Right lung (tissue), 5 donors: ENCODE results near the gene SLC25A22. TPM values are rescaled to one million over a fixed set of nuclear protein-coding genes. Genes with fewer than 3 reads are reported as not detected.

ENCODE experiments used
- DNase-seq, 2 donors: peaks; one replicate each; pipeline ENCODE4 v3.0.0-alpha.2; 2013
- polyA plus RNA-seq, 5 donors: library from polyadenylated mRNA; unstranded; fragments of 120-200 nt; gene quantifications; one replicate each; pipeline versions ENCODE4 v1.2.1 to v1.2.3, GENCODE V29; 2013; ENCODE audit warnings: inconsistent platforms in 1 of 5, low replicate concordance in 1 of 5; ENCODE audit not compliant: insufficient read length in 5 of 5, insufficient read depth in 1 of 5

Gene SLC25A22
- polyA plus RNA-seq, 5 donors, result 9.4 to 25.4 (median 15.7) TPM

GRCh38 chr11:790721-791564 lies 7.1 kb downstream of the SLC25A22 start:
- DNase-seq, result no peak

GRCh38 chr11:789943-790342 lies 8.1 kb downstream of the SLC25A22 start, which contains the start of gene CEND1:
CEND1 (minus strand) TSS chr11:790090; CDS start chr11:788576, 1,514 bp downstream.
- no peak for DNase-seq

- no peak for DNase-seq
These were observed 8.8 kb downstream of the SLC25A22 start for GRCh38 chr11:788953-789940.

- DNase-seq, result no peak
These were observed 10.0 kb downstream of the SLC25A22 start for GRCh38 chr11:788009-788640.

DNA sequence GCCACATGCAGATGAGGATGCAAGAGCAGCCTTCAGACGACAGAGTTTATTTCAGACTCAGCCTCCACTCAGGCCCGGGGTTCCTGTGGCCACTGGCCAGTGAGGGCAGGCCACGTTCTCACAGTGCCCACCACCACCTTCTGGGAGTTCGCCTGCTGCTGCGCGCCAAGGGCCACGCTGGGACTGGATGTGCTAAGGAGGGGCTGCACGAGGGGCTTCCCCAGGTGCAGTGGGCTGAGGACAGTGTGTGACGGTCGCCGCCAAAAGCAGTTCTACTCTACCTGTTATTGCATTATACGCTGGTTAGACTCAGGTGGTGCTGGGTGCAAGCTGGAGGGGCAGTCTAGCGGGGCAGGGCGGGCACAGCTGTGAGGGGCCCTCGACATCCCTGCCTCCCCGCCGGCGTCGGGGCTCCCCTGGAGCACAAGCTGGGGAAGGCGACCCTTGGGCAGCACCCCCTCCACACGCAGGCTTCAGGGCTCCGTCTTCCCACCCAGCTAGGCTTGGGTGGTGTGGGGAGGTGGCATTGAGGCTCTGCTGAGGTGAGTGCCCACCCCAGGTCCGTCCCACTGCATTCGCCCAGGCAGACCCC lies 10.9 kb downstream of the SLC25A22 start:
- DNase-seq, result no peak

- DNase-seq, result no peak
These were observed 11.6 kb downstream of the SLC25A22 start for GRCh38 chr11:786235-787083.

DNA sequence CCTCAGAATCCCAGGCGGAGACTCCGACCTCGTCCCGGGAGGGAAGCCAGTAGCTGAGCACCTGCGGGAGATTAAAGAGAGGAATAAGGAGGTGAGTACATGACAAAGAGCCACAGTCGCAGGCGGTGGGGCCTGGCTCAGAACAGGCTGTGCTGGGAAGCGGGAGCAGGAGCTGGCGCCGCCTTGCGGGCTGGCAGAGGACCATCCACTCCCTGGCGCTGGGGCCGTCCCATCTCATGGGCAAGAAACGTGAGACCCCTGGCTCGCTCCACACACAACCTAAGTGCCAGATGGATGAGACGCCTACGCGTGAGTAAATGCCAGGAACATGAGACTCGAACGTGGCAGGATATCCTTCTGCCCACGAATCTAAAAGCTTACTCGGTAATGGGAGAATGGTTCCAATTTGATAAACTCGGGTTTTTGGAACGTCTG lies 14.5 kb downstream of the SLC25A22 start:
- peak; percentile 52 to 56 for DNase-seq

DNA sequence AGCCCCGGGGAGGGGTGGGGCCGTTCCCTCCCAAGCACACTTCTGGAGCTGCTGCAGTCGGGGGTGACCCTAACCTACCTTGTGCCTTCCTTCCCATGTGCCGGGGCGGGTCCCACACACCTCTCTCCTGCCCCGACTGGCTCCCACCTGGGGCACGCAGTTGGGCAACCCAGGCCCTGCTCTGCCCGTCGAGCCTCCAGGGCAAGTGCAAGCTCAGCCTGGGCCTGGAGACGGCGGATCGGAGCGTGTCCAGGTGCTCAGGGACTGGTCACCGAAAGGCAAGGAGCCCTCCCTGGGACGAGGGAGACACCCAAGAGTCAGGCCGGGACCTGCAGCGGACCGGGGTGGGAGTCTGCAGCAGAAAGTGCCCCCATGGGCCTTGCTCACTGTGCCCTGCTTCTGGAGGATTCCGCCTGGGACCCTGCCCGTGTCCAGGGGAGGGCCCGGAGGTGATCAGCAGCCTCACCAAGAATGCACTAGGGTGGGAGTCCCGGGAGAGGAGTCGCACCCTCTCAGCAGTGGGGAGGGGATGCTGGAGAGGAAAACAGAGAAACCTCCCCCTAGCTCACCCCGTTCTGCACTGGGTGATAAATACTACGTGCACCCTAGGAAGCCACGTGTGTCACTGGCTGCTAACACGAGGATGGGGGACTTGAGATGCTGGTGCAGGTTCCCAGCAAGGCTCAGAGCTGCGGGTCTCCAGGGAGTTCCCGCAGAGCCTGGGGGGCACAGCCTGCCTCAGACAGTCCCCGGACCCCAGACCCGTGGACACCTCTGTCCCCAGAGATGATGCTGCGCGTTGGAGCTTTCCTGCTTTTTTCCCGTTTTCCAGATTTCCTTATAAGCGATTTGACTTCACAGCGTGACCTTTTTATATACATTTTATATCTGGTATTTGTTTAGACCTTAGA lies 15.6 kb downstream of the SLC25A22 start:
- no peak for DNase-seq

GRCh38 chr11:779955-780532 lies 18.0 kb downstream of the SLC25A22 start:
- no peak for DNase-seq

DNA sequence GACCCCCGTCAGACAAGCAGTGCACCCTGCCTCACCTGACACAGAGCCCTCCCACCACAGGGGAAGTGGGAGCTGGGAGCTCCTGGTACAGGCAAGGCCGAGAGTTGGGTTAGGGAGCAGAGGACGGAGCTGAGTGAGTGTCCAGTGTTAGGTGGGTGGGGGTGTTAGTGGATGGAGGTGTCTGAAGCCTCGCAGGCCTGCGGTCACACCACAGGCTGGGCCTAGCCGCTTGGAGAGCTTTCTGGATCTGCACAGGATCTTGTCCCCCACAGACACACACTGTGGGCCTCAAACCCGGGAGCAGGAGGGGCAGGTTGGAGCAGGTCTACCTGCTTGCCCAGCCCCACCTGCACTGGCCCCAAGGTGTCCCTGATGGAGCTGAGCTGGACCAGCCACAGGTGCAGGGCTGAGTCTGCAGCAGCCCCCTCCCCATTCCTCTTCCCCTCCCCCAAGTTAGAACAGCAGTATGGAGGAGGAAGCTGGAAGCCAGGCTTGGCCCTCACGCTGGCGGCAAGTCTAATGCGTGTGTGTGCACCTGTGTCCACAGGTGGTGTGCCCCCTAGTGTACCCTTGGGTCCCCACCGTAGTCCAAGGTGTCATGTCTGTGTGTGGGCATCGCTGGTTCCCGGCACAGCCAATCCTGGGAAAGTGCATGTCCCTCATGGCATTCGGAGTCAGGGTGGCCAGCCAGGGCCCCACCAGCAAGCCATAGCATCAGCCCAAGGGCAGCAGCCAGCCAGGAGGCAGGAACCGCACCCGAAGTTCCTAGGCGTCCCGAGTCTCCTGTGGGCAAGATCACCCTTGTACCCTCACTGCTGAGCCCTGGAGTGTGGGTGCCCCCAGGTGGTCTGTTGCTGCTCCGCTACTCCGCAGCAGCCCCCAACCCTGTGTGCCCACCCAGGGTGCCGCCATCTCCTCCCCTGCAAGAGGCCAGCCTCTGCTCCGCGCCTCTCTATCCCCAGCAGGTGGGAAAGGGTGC lies 18.8 kb downstream of the SLC25A22 start:
- DNase-seq, result no peak

DNA sequence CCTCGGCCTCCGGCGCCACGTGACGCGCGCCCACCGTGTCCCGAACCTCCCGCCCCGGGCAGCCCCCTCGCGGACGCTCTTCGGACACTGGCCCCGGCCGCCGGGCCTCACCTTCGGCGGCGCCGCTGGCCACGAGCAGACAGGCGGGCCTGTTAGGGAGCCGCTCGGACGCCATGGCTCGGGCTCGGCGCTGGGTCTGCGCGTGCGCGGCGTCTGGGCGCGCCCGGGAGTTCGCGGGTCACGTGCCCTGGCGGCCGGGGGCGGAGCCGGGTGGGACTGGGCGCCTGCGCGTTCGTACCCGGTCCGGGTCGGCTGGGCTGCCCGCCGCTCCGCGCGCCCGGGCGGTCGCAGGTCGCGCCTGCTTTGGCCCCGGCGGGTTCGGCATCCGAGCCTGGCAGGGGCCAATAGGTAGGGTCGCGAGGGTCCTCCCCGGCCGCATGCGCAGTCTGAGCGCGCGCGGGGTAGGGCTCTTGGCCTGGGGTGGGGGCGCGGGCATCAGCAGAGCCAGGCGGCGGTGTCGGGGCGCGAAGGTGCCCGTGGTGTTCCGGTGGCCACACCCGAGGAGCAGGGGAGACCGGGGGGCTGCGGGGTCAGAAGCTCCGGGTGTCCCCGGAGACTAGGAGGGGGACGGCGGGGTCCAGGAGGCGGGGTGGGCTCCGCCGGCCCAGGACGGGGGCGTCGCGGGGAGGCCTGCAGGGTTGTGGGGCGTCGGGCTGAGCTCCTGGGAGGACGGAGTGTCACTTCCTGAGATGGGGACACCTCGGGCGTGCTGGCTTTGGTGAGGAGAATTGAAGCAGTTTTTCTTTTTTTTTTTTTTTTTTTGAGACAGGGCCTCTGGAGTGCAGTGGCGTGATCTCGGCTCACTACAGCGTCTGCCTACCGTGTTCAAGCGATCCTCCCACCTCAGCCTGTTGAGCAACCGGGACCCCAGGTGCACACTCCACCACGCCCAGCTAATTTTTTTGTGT lies 20.5 kb downstream of the SLC25A22 start, which contains the start of gene GATD1:
Gene GATD1, minus strand, starts transcription at position 200 of the 968 bp plus-strand sequence. Its CDS starts 25 bp downstream, at position 175.
- peak; percentile 88 for DNase-seq

DNA sequence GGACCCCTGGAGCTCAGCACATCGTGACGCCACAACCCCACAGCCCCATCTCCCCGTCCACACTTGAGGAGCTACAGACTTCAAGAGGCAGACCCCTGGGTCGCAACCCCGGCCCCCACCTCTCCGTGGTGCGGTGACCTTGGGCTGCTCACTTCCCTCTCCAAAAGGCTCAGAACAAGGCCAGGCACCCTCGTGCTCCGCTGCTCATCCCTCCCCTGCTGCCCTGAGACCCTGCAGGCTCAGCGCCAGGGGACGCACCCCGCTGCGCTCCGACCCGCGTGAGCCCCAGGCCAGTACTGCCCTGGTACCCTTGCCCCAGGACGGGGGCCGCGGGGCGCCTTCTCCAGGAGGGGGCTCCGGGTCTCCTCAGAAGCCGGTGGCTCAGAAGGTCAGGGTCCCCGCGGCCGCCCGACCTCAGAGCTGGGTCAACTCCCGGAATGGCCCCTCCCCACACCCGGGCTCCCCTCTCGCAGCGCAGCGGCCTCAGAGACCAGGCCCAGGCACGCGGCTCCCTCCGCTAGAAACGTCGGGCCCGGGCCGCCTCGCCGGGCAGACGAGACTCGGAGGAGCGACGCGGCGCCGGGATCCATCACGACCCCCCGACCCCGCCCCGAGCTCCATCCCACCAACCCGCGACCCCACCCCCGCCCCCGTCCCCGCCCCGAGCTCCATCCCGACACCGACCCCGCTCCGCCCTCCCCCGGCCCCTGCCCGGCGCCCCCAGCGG lies 21.4 kb downstream of the SLC25A22 start:
- DNase-seq, result no peak

- no peak for DNase-seq
These were observed 21.9 kb downstream of the SLC25A22 start for GRCh38 chr11:776263-776560.

DNA sequence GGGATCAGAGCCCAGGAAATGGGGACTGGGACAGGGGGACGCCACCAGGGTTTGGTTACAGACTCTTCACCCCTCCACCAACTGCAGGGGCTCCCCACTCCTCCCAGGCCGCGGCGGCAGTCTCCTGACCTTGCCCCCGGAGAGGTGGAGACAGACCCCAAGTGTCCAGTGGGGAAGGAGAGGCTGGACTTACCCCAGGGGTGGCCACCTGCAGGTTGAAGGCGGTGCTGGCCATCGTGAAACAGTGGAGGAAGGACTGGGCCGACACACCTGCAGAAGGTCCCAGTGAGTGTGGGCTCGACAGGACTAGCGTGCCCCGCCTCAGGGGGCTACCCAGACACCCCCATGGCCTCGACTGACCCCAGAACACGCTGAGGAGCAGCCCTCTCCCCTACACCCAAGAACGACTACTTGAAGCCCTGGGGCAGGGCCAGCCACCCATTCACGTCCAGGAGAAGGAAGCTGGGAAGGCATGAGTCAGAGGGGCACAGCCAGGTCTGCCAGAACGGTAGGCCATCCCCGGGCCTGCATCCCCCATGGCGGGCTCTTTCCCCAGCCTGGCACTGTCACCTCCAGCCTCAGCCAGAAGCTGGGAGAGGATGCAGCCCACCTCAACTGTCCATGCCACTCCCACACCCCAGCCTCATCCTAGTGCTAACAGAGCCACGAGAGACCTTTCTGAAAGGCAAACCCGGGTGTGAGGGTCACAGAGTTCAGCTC lies 23.0 kb downstream of the SLC25A22 start:
- no peak for DNase-seq

GRCh38 chr11:773830-774229 lies 24.3 kb downstream of the SLC25A22 start:
- no peak for DNase-seq
